Measurements from ENCODE around the gene LRSAM1. TPM values are rescaled to one million over a fixed set of nuclear protein-coding genes. Genes with fewer than 3 reads are reported as not detected.

The LRSAM1 gene
- total RNA-seq, 1 donor from 2014 or later: 27.5 TPM

DNA sequence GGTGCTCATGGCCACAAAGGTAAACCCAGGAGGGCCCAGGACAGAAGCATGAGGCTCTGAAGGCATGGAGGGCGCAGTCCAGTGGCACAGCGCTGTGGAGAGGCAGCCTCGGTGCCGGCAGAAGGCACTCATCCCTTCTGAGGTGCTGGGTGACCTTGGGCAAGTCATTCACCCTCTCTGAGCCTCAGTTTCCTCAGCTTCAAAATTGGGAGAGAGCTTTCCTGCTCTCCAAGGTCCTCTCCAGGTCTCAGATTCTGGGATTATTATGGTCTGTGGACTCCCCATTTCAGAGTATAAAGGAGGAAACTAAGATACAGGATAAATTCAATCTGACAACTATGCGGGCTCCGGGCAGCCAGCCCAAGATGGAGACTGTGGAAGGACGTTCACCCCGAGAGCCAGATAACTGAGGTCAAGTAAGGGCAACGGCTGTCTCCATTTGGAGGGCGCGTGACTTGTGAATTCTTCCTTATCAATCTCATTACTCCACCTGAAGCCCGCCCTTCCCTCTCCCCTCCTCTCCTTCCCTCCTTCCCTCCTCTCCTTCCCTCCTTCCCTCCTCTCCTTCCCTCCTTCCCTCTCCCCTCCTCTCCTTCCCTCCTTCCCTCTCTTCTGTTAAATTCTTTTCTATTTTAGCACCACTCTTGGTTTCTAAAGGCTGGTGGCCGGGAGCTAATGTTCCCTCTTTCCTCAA is 58.1 kb downstream of the LRSAM1 start:
- Mint-ChIP-seq H3K27ac (ENCODE audit: unreplicated experiment) (no peak overlapping the region), H3K9me3 (ENCODE audit: low read depth) (no peaks in the 10 kb centered on the region), H3K4me1 (ENCODE audit: low read depth) (no peaks in the 10 kb centered on the region), H3K36me3 (ENCODE audit: low read depth) (peaks cover 15% of the 10 kb centered on the region), H3K4me3 (ENCODE audit: unreplicated experiment) (no peak overlapping the region), H3K27me3 (ENCODE audit: low read depth) (no peaks in the 10 kb centered on the region)
- no peak for DNase-seq (ENCODE audit: low spot score)
- TF ChIP-seq, protein P1, sequence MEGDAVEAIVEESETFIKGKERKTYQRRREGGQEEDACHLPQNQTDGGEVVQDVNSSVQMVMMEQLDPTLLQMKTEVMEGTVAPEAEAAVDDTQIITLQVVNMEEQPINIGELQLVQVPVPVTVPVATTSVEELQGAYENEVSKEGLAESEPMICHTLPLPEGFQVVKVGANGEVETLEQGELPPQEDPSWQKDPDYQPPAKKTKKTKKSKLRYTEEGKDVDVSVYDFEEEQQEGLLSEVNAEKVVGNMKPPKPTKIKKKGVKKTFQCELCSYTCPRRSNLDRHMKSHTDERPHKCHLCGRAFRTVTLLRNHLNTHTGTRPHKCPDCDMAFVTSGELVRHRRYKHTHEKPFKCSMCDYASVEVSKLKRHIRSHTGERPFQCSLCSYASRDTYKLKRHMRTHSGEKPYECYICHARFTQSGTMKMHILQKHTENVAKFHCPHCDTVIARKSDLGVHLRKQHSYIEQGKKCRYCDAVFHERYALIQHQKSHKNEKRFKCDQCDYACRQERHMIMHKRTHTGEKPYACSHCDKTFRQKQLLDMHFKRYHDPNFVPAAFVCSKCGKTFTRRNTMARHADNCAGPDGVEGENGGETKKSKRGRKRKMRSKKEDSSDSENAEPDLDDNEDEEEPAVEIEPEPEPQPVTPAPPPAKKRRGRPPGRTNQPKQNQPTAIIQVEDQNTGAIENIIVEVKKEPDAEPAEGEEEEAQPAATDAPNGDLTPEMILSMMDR (IDR thresholded peaks at IDR 0.05): no peak

DNA sequence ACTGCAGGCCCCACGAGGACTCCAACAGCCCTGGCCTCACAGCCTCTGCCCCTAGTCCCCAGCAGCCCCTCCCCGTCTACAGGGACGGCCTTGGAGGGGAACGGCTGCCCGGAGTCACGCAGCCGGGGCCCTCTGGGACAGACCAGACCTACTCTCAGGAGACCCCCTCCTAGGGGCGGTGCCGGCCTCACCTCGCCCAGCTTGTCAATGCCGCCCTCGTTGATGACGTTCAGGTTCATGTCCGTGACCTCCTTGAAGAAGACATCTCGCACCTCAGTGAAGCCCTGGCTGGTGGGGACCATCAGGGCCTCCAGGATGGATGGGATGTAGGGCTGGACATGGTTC is 58.6 kb downstream of the LRSAM1 start:
- Mint-ChIP-seq H3K27me3 (ENCODE audit: low read depth) (no peaks in the 10 kb centered on the region), H3K4me1 (ENCODE audit: low read depth) (no peaks in the 10 kb centered on the region), H3K9me3 (ENCODE audit: low read depth) (no peaks in the 10 kb centered on the region), H3K36me3 (ENCODE audit: low read depth) (peaks cover 15% of the 10 kb centered on the region), H3K4me3 (ENCODE audit: unreplicated experiment) (no peak overlapping the region), H3K27ac (ENCODE audit: unreplicated experiment) (no peak overlapping the region)
- DNase-seq (ENCODE audit: low spot score): no peak
- TF ChIP-seq, protein P1 (IDR thresholded peaks at IDR 0.05): no peak

DNA sequence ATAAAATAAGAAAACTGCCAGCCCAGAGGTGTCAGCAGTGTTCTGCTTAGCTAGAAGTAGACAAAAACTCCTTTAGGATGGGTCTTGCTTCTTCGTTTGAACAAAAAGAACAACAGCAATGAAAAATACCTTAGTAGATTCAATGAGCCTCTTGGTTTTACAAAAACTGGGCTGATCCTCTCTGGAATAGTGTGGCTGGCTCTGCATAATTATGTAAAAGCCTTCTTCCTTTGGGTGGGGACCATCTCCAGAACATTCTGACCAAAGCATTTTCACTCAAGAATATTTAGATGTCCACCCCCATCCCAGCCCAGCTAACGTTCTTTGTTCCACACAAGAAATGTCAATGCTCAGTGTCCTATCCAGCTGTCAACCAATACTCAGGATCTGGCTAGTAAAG is 63.2 kb downstream of the LRSAM1 start:
- Mint-ChIP-seq H3K27me3 (ENCODE audit: low read depth) (no peaks in the 10 kb centered on the region), H3K36me3 (ENCODE audit: low read depth) (peaks cover 25% of the 10 kb centered on the region), H3K4me3 (ENCODE audit: unreplicated experiment) (no peak overlapping the region), H3K4me1 (ENCODE audit: low read depth) (peaks cover 22% of the 10 kb centered on the region), H3K9me3 (ENCODE audit: low read depth) (no peaks in the 10 kb centered on the region), H3K27ac (ENCODE audit: unreplicated experiment) (peak overlapping the region; percentile 12)
- no peak for DNase-seq (ENCODE audit: low spot score)
- TF ChIP-seq, protein P1 (IDR thresholded peaks at IDR 0.05): no peak

DNA sequence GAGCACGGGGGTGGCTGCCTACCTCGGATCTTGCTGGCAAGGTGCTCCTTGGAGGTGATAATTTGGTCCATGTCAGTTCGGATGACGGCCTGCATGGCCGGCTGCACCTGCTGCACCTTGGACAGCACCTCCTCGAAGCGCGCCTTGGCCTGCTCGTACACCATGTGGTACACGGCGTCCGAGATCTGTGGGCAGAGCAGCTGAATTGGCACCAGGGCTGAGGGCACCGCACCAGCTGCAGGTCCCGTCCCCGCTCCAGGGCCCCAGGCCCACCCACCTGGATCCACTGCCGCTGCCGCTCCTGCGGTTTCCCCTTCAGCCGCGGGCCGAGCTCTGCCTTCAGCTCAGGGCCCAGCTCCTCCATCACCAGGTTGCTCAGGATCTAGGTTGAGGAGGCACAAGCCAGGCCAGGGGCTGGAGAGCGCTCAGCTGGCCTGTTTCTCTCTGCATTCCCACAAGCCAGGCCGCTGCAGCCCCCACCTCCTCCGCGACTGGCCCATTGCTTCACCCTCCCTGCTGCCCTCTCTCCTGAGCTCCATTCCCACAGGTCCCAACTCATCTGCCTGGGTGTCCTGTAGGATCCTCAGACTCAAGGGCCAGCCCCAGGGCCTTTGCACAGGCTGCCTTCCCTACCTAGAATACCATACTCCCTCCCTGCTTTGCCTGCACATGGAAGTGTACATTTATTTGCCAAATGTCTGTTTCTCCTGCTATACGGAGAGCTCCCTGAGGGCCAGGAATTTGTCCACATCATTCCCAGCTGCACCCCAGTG is 65.7 kb downstream of the LRSAM1 start:
- peaks cover 25% of the 10 kb centered on the region for H3K36me3 Mint-ChIP-seq (ENCODE audit: low read depth)
- no peak overlapping the region for H3K27ac Mint-ChIP-seq (ENCODE audit: unreplicated experiment)
- H3K4me1 Mint-ChIP-seq (ENCODE audit: low read depth): peaks cover 48% of the 10 kb centered on the region
- H3K27me3 Mint-ChIP-seq (ENCODE audit: low read depth): no peaks in the 10 kb centered on the region
- no peaks in the 10 kb centered on the region for H3K9me3 Mint-ChIP-seq (ENCODE audit: low read depth)
- no peak for DNase-seq (ENCODE audit: low spot score)
- TF ChIP-seq, protein P1 (IDR thresholded peaks at IDR 0.05): no peak
- no peak overlapping the region for H3K4me3 Mint-ChIP-seq (ENCODE audit: unreplicated experiment)

DNA sequence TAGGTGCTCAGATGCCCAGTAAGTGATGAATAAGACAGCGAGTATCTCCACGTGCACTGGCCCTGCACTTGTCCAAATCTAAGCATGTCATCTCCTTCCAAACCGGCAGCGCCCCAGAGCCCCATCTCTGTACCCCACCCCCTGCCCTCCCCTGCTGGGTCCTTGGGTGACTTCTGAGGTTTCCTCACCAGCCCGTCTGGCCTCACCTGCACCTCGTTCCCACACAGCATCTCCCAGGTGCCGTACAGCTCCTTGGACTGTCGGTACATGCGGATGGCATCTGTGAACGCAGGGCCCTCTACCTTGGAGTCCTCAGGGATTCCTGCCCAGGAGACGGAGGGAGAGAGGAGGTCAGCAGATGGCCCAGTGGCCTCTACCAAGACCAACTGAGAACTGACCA is 66.3 kb downstream of the LRSAM1 start:
- H3K27me3 Mint-ChIP-seq (ENCODE audit: low read depth): no peaks in the 10 kb centered on the region
- no peak for DNase-seq (ENCODE audit: low spot score)
- no peaks in the 10 kb centered on the region for H3K9me3 Mint-ChIP-seq (ENCODE audit: low read depth)
- peaks cover 54% of the 10 kb centered on the region for H3K4me1 Mint-ChIP-seq (ENCODE audit: low read depth)
- H3K4me3 Mint-ChIP-seq (ENCODE audit: unreplicated experiment): no peak overlapping the region
- H3K27ac Mint-ChIP-seq (ENCODE audit: unreplicated experiment): peak overlapping the region; percentile 36
- TF ChIP-seq, protein P1 (IDR thresholded peaks at IDR 0.05): no peak
- H3K36me3 Mint-ChIP-seq (ENCODE audit: low read depth): peaks cover 25% of the 10 kb centered on the region

Measured in chondrocyte (in vitro differentiated cells).